ENCODE data around the gene HRAS.

HRAS gene

GRCh38 chr11:565921-566509, 30.6 kb upstream of the HRAS start:
- H3K4me3 ChIP-seq (ENCODE audit: low read length in 2 of 2) = no peak overlapping the region
- peaks cover 25% of the 10 kb centered on the region for H3K4me1 ChIP-seq (ENCODE audit: control insufficient read depth, insufficient read depth, low read length)
- H3K9me3 ChIP-seq (ENCODE audit: control insufficient read depth in 2 of 2, low read length in 2 of 2) = no peaks in the 10 kb centered on the region
- H3K27ac ChIP-seq (ENCODE audit: low read length) = no peak overlapping the region
- H3K36me3 ChIP-seq (ENCODE audit: control insufficient read depth in 2 of 2, insufficient read depth in 2 of 2, low read length in 2 of 2) = no peaks in the 10 kb centered on the region
- H3K27me3 ChIP-seq (ENCODE audit: control insufficient read depth in 1 of 2, insufficient read depth in 2 of 2, low read length in 2 of 2) = no peaks in the 10 kb centered on the region
- no peak overlapping the region for H3K9ac ChIP-seq (ENCODE audit: low read length in 2 of 2)

- no peak overlapping the region for H3K4me3 ChIP-seq (ENCODE audit: low read length in 2 of 2)
- H3K27ac ChIP-seq (ENCODE audit: low read length) = no peak overlapping the region
- H3K27me3 ChIP-seq (ENCODE audit: control insufficient read depth in 1 of 2, insufficient read depth in 2 of 2, low read length in 2 of 2) = peaks cover 0 to 4% of the 10 kb centered on the region in 2 donors
- H3K4me1 ChIP-seq (ENCODE audit: control insufficient read depth, insufficient read depth, low read length) = peaks cover 27% of the 10 kb centered on the region
- no peaks in the 10 kb centered on the region for H3K9me3 ChIP-seq (ENCODE audit: control insufficient read depth in 2 of 2, low read length in 2 of 2)
- no peak overlapping the region for H3K9ac ChIP-seq (ENCODE audit: low read length in 2 of 2)
- no peaks in the 10 kb centered on the region for H3K36me3 ChIP-seq (ENCODE audit: control insufficient read depth in 2 of 2, insufficient read depth in 2 of 2, low read length in 2 of 2)
These were observed 28.6 kb upstream of the HRAS start for GRCh38 chr11:563812-564578.

GRCh38 chr11:563066-563811, 27.9 kb upstream of the HRAS start:
- H3K4me3 ChIP-seq (ENCODE audit: low read length in 2 of 2) = no peak overlapping the region
- H3K36me3 ChIP-seq (ENCODE audit: control insufficient read depth in 2 of 2, insufficient read depth in 2 of 2, low read length in 2 of 2) = no peaks in the 10 kb centered on the region
- H3K9ac ChIP-seq (ENCODE audit: low read length in 2 of 2) = no peak overlapping the region

GRCh38 chr11:562046-562645, 26.8 kb upstream of the HRAS start:
- H3K27ac ChIP-seq (ENCODE audit: low read length) = no peak overlapping the region
- H3K27me3 ChIP-seq (ENCODE audit: control insufficient read depth in 1 of 2, insufficient read depth in 2 of 2, low read length in 2 of 2) = peaks cover 4 to 16% of the 10 kb centered on the region in 2 donors
- H3K4me1 ChIP-seq (ENCODE audit: control insufficient read depth, insufficient read depth, low read length) = peaks cover 14% of the 10 kb centered on the region
- H3K9me3 ChIP-seq (ENCODE audit: control insufficient read depth in 2 of 2, low read length in 2 of 2) = no peaks in the 10 kb centered on the region
- no peaks in the 10 kb centered on the region for H3K36me3 ChIP-seq (ENCODE audit: control insufficient read depth in 2 of 2, insufficient read depth in 2 of 2, low read length in 2 of 2)
- H3K4me3 ChIP-seq (ENCODE audit: low read length in 2 of 2) = no peak overlapping the region
- no peak overlapping the region for H3K9ac ChIP-seq (ENCODE audit: low read length in 2 of 2)

More at GRCh38 chr11:563066-563811, 27.9 kb upstream of the HRAS start:
- peaks cover 25% of the 10 kb centered on the region for H3K4me1 ChIP-seq (ENCODE audit: control insufficient read depth, insufficient read depth, low read length)
- no peaks in the 10 kb centered on the region for H3K9me3 ChIP-seq (ENCODE audit: control insufficient read depth in 2 of 2, low read length in 2 of 2)
- peaks cover 0 to 5% of the 10 kb centered on the region in 2 donors for H3K27me3 ChIP-seq (ENCODE audit: control insufficient read depth in 1 of 2, insufficient read depth in 2 of 2, low read length in 2 of 2)
- no peak overlapping the region for H3K27ac ChIP-seq (ENCODE audit: low read length)

- Histone ChIP-seq H3K27me3 (ENCODE audit: control insufficient read depth in 1 of 2, insufficient read depth in 2 of 2, low read length in 2 of 2) (peaks cover 8 to 23% of the 10 kb centered on the region in 2 donors), H3K4me3 (ENCODE audit: low read length in 2 of 2) (peak overlapping the region; percentile 49 to 74), H3K9ac (ENCODE audit: low read length in 2 of 2) (peak overlapping the region; percentile 21 to 22), H3K36me3 (ENCODE audit: control insufficient read depth in 2 of 2, insufficient read depth in 2 of 2, low read length in 2 of 2) (no peaks in the 10 kb centered on the region), H3K4me1 (ENCODE audit: control insufficient read depth, insufficient read depth, low read length) (peaks cover 13% of the 10 kb centered on the region), H3K9me3 (ENCODE audit: control insufficient read depth in 2 of 2, low read length in 2 of 2) (no peaks in the 10 kb centered on the region), H3K27ac (ENCODE audit: low read length) (no peak overlapping the region)
These were observed 26.0 kb upstream of the HRAS start for GRCh38 chr11:561148-562003.

- Histone ChIP-seq H3K27me3 (ENCODE audit: control insufficient read depth in 1 of 2, insufficient read depth in 2 of 2, low read length in 2 of 2) (peaks cover 12 to 32% of the 10 kb centered on the region in 2 donors), H3K36me3 (ENCODE audit: control insufficient read depth in 2 of 2, insufficient read depth in 2 of 2, low read length in 2 of 2) (no peaks in the 10 kb centered on the region), H3K9ac (ENCODE audit: low read length in 2 of 2) (peak within 1 kb of the TSS; percentile 21 to 22), H3K9me3 (ENCODE audit: control insufficient read depth in 2 of 2, low read length in 2 of 2) (no peaks in the 10 kb centered on the region), H3K4me1 (ENCODE audit: control insufficient read depth, insufficient read depth, low read length) (peaks cover 16% of the 10 kb centered on the region), H3K27ac (ENCODE audit: low read length) (no peak within 1 kb of the TSS), H3K4me3 (ENCODE audit: low read length in 2 of 2) (peak within 1 kb of the TSS; percentile 49 to 74)
These were observed 25.1 kb upstream of the HRAS start, which contains the start of the genes LMNTD2 and RASSF7 for GRCh38 chr11:560305-561147. LMNTD2 (minus strand) TSS chr11:560738; CDS start chr11:560716, 22 bp downstream. RASSF7 (plus strand) TSS chr11:560970; CDS start chr11:561769, 799 bp downstream.

- Histone ChIP-seq H3K27me3 (ENCODE audit: control insufficient read depth in 1 of 2, insufficient read depth in 2 of 2, low read length in 2 of 2) (peaks cover 13 to 36% of the 10 kb centered on the region in 2 donors), H3K9ac (ENCODE audit: low read length in 2 of 2) (no peak overlapping the region), H3K4me3 (ENCODE audit: low read length in 2 of 2) (peak overlapping the region in 1 of 2 donors; percentile 74), H3K36me3 (ENCODE audit: control insufficient read depth in 2 of 2, insufficient read depth in 2 of 2, low read length in 2 of 2) (no peaks in the 10 kb centered on the region), H3K27ac (ENCODE audit: low read length) (no peak overlapping the region), H3K4me1 (ENCODE audit: control insufficient read depth, insufficient read depth, low read length) (peaks cover 19% of the 10 kb centered on the region), H3K9me3 (ENCODE audit: control insufficient read depth in 2 of 2, low read length in 2 of 2) (no peaks in the 10 kb centered on the region)
These were observed 24.4 kb upstream of the HRAS start for GRCh38 chr11:559712-560304.

GRCh38 chr11:559020-559620, 23.7 kb upstream of the HRAS start:
- no peak overlapping the region for H3K27ac ChIP-seq (ENCODE audit: low read length)
- no peak overlapping the region for H3K9ac ChIP-seq (ENCODE audit: low read length in 2 of 2)
- no peak overlapping the region for H3K4me3 ChIP-seq (ENCODE audit: low read length in 2 of 2)
- peaks cover 19 to 43% of the 10 kb centered on the region in 2 donors for H3K27me3 ChIP-seq (ENCODE audit: control insufficient read depth in 1 of 2, insufficient read depth in 2 of 2, low read length in 2 of 2)
- H3K36me3 ChIP-seq (ENCODE audit: control insufficient read depth in 2 of 2, insufficient read depth in 2 of 2, low read length in 2 of 2) = no peaks in the 10 kb centered on the region
- peaks cover 24% of the 10 kb centered on the region for H3K4me1 ChIP-seq (ENCODE audit: control insufficient read depth, insufficient read depth, low read length)
- no peaks in the 10 kb centered on the region for H3K9me3 ChIP-seq (ENCODE audit: control insufficient read depth in 2 of 2, low read length in 2 of 2)

GRCh38 chr11:558503-558902, 23.1 kb upstream of the HRAS start:
- Histone ChIP-seq H3K9ac (ENCODE audit: low read length in 2 of 2) (no peak overlapping the region), H3K27ac (ENCODE audit: low read length) (no peak overlapping the region), H3K4me1 (ENCODE audit: control insufficient read depth, insufficient read depth, low read length) (peaks cover 24% of the 10 kb centered on the region), H3K9me3 (ENCODE audit: control insufficient read depth in 2 of 2, low read length in 2 of 2) (no peaks in the 10 kb centered on the region), H3K36me3 (ENCODE audit: control insufficient read depth in 2 of 2, insufficient read depth in 2 of 2, low read length in 2 of 2) (no peaks in the 10 kb centered on the region), H3K27me3 (ENCODE audit: control insufficient read depth in 1 of 2, insufficient read depth in 2 of 2, low read length in 2 of 2) (peaks cover 25 to 49% of the 10 kb centered on the region in 2 donors), H3K4me3 (ENCODE audit: low read length in 2 of 2) (no peak overlapping the region)
